ENCODE results near the gene APOBEC3G.
"Not testable (repeated sequence)": the region's sequence is repeated elsewhere in the genome, so short reads cannot be mapped to it uniquely, and the experiment has no call there.

Gene APOBEC3G
- long read RNA-seq, donor 1, partial matches to known transcripts: 0 of 2 reads
- long read RNA-seq, donor 1, other reads (novel, unspliced or antisense): 0 of 2 reads
- long read RNA-seq, donor 2, partial matches to known transcripts: 0 of 1 reads
- long read RNA-seq, donor 2, other reads (novel, unspliced or antisense): 0 of 1 reads
- long read RNA-seq, donor 3: 0 reads
- long read RNA-seq, donor 4, partial matches to known transcripts: 0 of 3 reads
- long read RNA-seq, donor 4, other reads (novel, unspliced or antisense): 0 of 3 reads
- long read RNA-seq, donor 5: 0 reads
- long read RNA-seq, donor 6, partial matches to known transcripts: 0 of 1 reads
- long read RNA-seq, donor 6, other reads (novel, unspliced or antisense): 0 of 1 reads
- long read RNA-seq, donor 7, partial matches to known transcripts: 0 of 2 reads
- long read RNA-seq, donor 7, other reads (novel, unspliced or antisense): 0 of 2 reads
- long read RNA-seq, donor 8, partial matches to known transcripts: 0 of 4 reads
- long read RNA-seq, donor 8, other reads (novel, unspliced or antisense): 0 of 4 reads

DNA sequence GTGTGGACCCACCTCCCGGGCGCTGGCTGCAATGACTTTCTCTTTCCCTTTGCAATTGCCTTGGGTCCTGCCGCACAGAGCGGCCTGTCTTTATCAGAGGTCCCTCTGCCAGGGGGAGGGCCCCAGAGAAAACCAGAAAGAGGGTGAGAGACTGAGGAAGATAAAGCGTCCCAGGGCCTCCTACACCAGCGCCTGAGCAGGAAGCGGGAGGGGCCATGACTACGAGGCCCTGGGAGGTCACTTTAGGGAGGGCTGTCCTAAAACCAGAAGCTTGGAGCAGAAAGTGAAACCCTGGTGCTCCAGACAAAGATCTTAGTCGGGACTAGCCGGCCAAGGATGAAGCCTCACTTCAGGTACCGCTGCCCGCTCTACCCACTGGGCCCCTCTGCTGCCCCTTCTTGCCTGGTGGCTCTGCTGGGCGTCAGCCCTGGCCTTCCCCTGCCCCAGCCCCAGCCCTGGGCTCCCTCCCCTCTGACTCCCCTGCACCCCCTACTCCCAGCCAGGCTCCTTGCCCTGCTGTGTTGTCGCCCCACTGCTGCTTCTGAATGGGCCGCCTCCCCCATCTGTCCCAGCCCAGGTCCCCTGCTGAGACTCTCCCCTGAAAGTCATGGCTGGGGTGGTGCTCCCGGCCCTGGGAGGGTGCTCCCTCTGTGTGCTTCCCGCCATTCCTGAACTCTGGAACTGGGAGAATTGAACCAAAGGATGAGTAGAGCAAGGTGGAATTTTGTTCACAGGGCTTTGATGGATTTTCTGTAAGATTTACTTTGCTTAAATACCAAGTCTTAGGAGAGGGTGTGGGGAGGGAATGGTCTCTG is at the start of gene APOBEC3G:
TSS of gene APOBEC3G (plus strand) at position 250 of the 815 bp plus-strand sequence. CDS start at position 337, 87 bp downstream.
- DNase-seq: peak; percentile 59

DNA sequence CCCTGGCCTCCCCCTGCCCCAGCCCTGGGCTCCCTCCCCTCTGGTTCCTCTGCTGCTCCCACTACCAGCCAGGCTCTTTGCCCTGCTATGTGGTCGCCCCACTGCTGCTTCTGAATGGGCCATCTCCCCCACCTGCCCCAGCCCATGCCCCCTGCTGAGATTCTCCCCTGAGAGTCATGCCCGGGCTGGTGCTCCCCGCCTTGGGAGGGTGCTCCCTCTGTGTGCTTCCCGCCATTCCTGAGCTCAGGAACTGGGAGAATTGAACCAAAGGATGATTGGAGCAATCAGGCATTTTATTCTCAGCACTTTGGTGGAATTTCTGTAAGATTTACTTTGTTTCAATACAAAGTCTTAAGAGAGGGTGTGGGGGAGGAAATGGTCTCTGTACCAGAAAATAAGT is 49.4 kb upstream of the APOBEC3G start:
- no peak for DNase-seq

DNA sequence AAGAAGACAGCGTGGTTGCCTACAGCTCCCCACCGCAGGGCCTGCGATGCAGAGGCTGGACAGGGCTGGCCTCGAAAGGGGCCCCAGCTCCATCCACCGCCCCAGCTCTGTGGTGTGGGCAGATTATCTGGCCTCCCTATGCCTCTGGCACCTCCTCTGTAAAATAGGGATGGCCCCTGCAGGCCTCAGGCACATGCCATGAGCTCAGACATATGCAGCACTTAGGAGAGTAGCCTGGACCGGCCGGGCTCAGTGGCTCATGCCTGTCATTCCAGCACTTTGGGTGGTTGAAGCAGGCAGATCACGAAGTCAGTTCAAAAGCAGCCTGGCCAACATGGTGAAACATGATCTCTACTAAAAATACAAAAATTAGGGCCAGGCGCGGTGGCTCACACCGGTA is 48.8 kb upstream of the APOBEC3G start:
- DNase-seq: no peak

DNA sequence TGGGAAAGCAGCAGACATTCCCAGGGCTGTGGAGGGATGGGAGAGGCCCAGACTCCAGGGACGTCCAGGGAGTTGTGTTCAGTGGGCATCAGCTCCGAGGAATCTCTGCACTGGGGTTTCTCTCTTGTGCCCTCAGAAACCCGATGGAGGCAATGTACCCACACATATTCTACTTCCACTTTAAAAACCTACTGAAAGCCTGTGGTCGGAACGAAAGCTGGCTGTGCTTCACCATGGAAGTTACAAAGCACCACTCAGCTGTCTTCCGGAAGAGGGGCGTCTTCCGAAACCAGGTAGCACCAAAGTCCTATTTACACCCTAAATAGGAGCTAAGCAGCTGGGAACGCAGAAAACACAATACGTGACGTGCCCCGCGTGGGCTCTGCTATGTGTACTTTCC is 47.8 kb upstream of the APOBEC3G start:
- no peak for DNase-seq

DNA sequence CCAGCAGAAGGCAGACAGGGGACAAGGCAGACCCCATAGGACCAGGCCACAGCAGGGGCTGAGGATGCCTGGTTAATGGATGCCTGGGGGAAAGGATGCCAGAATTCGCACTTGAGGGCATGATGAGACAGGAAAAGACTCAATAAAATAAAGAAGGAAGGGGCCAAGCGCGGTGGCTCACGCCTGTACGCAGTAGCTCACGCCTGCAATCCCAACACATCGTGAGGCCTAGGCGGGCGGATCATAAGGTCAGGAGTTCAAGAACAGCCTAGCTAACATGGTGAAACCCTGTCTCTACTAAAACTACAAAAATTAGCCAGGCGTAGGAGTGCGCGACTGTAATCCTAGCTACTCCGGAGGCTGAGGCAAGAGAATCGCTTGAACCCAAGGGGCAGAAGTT is 46.4 kb upstream of the APOBEC3G start:
- DNase-seq: no peak

DNA sequence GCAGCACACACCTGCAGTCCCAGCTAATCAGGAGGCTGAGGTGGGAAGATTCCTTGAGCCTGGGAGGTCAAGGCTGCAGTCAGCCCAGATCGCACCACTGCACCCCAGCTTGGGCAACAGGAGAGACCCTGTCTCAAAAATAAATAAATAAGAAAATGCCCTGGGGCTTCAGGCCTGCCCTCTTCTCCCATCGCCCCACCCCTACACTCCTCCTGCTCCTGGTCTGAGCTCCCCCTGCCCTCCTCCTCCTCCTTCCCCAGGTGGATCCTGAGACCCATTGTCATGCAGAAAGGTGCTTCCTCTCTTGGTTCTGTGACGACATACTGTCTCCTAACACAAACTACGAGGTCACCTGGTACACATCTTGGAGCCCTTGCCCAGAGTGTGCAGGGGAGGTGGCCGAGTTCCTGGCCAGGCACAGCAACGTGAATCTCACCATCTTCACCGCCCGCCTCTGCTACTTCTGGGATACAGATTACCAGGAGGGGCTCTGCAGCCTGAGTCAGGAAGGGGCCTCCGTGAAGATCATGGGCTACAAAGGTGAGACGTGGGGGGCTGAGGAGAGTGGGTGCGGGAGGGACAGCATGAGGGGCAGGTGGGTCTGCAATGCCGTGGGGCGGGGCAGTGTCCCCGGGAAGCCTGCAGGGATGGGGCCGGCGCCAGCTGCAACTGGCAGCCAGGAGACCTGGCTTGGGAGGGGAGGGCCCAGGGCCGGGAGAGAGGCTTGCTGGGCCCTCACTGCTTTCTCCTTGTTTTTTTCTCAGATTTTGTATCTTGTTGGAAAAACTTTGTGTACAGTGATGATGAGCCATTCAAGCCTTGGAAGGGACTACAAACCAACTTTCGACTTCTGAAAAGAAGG is 45.4 kb upstream of the APOBEC3G start:
- not testable (repeated sequence) for DNase-seq

DNA sequence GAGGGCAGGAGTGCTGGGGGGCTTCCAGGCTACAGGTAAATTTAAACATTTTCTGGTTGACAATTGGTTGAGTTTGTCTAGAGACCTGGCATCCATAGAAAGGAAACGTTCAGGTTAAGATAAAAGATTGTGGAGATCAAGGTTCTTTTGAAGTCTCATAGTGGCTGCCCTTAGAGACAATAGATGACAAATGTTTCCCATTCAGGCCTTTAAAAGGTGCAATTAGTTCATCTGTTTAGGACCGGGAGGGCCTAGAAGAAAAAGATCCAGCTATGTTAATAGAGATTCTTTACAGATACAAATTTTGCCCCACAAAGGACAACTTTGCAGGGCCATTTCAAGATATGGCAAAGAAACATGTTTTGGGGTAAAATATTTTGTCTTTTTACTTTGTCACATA is 40.0 kb upstream of the APOBEC3G start:
- not testable (repeated sequence) for DNase-seq

DNA sequence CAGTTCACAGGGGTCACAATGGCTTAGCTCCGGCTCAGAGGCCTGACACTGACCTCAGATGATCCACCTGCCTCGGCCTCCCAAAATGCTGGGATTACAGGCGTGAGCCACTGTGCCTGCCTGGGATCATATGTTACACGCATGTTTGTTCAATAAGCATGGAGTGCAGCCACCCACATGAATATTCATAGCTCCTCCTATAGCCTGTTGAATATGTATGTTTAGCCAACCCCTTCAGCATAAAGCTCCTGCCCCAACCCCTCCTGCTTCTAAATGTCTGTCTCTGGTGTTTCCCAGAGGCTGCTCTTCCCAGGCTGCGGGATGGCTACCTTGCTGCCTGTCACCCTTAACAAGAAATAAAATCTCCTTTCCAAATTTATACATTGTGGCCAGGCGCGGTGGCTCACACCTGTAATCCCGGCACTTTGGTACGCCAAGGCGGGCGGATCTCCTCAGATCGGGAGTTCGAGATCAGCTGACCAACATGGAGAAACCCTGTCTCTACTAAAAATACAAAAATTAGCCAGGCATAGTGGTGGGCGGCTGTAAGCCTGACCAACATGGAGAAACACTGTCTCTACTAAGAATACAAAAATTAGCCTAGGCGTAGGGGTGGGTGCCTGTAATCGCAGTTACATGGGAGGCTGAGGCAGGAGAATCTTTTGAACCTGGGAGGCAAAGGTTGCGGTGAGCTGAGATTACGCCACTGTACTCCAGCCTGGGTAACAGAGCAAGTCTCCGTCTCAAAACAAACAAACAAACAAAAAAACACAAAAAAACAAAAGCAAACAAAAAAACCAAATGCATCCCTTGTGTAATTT is 37.6 kb upstream of the APOBEC3G start:
- DNase-seq: no peak

DNA sequence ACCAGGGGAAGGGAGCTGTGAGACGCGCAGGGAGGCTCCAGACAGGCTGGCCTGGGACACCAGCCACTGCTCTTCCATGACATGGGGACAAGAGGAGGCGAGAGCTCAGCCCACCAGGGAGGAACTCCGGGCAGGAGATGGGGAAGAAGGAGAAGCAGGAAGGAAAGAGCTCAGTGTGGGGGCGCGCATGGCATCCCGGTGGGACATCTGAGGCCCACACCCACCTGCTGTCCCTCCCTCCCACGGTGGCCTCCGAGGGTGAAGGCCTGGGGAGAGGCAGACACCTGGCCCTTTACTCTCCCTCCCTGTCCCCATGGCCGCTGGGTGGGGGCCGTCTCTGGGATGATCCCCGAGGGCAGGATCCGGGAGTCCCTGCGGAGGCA is 36.9 kb upstream of the APOBEC3G start:
- peak; percentile 58 for DNase-seq

DNA sequence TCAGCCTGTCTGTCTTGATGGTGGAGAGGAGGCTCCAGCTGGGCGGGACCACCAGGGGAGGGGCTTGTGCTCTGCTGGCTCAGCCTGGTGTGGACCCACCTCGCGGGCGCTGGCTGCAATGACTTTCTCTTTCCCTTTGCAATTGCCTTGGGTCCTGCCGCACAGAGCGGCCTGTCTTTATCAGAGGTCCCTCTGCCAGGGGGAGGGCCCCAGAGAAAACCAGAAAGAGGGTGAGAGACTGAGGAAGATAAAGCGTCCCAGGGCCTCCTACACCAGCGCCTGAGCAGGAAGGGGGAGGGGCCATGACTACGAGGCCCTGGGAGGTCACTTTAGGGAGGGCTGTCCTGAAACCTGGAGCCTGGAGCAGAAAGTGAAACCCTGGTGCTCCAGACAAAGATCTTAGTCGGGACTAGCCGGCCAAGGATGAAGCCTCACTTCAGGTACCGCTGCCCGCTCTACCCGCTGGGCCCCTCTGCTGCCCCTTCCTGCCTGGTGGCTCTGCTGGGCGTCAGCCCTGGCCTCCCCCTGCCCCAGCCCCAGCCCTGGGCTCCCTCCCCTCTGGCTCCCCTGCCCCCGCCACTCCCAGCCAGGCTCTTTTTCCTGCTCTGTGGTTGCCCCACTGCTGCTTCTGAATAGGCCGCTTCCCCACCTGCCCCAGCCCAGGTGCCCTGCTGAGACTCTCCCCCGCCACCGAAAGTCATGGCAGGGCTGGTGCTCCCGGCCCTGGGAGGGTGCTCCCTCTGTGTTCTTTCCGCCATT is 36.4 kb upstream of the APOBEC3G start, which contains the start of gene APOBEC3F:
TSS of gene APOBEC3F (plus strand) at position 327 of the 759 bp plus-strand sequence. CDS start at position 424, 97 bp downstream.
- DNase-seq: peak; percentile 70

DNA sequence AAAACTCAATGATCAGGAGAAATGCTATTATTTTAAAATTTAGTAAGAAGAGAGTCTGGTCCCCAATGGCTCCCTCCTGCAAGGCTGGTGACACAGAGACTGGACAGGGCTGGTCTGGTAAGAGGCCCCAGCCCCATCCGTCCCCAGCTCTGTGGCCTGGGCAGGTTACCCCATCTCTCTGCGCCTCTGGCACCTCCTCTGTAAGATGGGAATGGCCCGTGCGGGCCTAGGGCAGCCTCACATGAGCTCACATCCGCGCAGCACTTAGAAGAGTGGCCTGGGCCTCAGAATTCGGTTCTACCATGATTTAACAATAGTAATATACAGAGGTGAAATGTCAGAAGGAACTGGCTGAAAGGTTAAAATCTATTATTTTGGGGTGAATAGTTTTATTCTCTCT is 35.2 kb upstream of the APOBEC3G start:
- no peak for DNase-seq

DNA sequence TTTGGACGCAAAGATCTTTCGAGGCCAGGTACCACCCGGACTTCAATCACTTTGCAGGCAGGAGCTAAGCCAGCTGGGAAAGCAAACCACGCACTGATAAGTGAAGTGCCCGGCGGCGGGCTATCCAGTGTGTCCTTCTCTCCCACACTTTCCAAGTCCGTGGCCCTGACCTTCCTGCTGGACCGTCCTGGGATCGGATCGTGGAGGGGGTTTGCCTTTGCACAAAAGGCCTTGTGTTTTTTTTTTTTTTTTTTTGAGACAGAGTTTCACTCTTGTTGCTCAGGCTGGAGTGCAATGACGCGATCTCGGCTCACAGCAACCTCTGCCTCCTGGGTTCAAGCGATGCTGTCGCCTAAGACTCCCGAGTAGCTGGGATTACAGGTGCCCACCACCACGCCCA is 34.0 kb upstream of the APOBEC3G start:
- DNase-seq: not testable (repeated sequence)

DNA sequence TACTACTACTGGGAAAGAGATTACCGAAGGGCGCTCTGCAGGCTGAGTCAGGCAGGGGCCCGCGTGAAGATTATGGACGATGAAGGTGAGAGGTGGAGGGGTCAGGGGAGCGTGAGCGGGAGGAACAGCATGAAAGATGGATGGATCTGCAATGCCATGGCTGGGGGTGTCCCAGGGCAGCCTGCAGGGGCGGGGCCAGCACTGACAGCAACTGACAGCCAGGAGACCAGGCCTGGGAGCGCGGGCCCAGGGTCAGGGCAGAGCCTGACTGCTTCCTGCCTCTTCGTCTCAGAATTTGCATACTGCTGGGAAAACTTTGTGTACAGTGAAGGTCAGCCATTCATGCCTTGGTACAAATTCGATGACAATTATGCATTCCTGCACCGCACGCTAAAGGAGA is 31.9 kb upstream of the APOBEC3G start:
- DNase-seq: not testable (repeated sequence)

DNA sequence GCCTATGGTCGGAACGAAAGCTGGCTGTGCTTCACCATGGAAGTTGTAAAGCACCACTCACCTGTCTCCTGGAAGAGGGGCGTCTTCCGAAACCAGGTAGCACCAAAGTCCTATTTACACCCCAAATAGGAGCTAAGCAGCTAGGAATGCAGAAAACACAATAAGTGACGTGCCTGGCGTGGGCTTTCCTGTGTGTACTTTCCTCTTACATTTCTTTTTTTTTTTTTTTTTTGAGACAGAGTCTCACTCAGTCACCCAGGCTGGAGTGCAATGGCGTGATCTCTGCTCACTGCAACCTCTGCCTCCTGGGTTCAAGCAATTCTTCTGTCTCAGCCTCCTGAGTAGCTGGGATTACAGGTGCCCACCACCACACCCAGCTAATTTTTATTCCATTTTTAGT is 27.6 kb upstream of the APOBEC3G start:
- DNase-seq: not testable (repeated sequence)

DNA sequence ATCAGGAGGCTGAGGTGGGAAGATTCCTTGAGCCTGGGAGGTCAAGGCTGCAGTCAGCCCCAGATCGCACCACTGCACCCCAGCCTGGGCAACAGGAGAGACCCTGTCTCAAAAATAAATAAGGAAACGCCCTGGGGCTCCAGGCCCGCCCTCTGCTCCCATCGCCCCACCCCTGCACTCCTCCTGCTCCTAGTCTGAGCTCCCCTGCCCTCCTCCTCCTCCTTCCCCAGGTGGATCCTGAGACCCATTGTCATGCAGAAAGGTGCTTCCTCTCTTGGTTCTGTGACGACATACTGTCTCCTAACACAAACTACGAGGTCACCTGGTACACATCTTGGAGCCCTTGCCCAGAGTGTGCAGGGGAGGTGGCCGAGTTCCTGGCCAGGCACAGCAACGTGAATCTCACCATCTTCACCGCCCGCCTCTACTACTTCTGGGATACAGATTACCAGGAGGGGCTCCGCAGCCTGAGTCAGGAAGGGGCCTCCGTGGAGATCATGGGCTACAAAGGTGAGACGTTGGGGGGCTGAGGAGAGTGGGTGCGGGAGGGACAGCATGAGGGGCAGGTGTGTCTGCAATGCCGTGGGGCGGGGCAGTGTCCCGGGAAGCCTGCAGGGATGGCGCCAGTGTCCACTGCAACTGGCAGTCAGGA is 25.1 kb upstream of the APOBEC3G start:
- DNase-seq: not testable (repeated sequence)

DNA sequence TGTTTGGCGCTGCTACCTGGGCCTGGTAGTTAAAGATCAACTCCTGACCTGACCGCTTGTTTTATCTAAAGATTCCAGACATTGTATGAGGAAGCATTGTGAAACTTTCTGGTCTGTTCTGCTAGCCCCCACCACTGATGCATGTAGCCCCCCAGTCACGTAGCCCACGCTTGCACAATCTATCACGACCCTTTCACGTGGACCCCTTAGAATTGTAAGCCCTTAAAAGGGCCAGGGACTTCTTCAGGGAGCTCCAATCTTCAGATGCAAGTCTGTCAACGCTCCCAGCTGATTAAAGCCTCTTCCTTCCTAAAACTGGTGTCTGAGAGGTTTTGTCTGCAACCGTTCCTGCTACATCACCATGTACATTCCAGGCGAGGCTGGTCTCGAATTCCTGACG is 21.4 kb upstream of the APOBEC3G start:
- DNase-seq: no peak

DNA sequence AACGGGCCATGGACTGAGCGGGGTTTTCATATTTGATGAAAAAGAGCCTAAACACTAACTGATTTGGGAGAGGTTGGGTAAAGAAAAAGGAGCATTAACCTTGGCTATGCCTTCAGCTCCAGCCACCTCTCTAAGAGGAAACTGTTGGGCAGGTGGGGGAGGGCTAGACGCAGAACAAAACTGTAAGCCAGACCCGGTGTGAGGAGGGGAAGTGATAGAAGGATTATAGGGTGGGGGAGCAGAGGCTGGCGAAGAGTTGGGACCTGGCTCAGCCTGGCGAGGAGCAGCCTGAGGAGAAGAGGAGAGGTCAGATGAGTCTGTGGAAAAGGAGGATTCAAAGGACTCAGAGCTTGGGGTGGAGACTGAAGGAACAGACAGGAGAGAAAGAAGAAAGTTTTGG is 15.8 kb upstream of the APOBEC3G start:
- DNase-seq: not testable (repeated sequence)

DNA sequence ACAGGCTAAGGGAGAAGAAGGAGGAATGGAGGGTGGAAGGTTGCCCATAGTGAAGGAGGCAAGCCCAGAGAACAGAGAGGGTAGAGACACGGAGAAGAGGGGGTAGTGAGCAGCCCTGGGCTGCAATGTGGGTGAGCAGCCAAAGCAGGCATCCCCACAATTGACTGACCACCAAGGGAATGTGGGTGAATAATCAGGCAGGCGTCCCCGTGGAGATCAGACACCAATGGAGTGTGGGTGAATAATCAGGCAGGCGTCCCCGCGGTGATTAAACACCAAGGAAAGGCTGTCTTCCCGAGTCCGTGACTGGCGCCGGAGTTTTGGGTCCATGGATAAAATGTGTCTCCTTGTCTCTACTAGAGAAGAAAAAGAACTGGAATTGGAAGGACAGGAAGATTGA is 15.1 kb upstream of the APOBEC3G start:
- DNase-seq: not testable (repeated sequence)

DNA sequence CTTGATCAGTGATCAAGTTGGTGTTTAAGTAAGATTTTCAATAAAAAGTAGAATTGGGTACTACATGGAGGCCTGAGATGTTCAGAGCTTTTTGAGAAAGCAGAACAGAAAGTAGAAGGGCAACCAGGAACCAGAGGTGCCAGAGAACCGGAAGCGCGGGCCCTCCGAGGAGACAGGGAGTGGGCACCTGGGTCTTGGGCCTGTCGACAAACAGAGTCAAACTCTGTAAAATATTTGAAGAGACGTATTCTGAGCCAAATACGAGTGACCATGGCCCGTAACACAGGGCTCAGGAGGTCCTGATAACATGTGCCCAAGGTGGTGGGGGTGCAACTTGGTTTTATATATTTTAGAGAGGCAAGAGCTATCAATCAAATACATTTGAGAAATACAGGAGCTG is 13.2 kb upstream of the APOBEC3G start:
- DNase-seq: not testable (repeated sequence)
